NCI-H82 treated with DMSO at 0.1 percent for 48 hours (cell line): Measurements from ENCODE around the gene MPI.
"Not testable (repeated sequence)": the region's sequence is repeated elsewhere in the genome, so short reads cannot be mapped to it uniquely, and the experiment has no call there.

Experiments used
- DNase-seq: peaks from one replicate; lab custom pipeline; 2025; ENCODE audit not compliant: unreplicated experiment; lab: John Stamatoyannopoulos, UW

The MPI gene

GRCh38 chr15:74890665-74890960, 771 bp downstream of the MPI start:
- DNase-seq = no peak

GRCh38 chr15:74891469-74891868, 1.6 kb downstream of the MPI start:
- no peak for DNase-seq

GRCh38 chr15:74892313-74892712, 2.5 kb downstream of the MPI start:
- no peak for DNase-seq

- no peak for DNase-seq
Measured at GRCh38 chr15:74892931-74893330, 3.1 kb downstream of the MPI start.

GRCh38 chr15:74893627-74894026, 3.8 kb downstream of the MPI start:
- DNase-seq = no peak

- not testable (repeated sequence) for DNase-seq
Measured at GRCh38 chr15:74894383-74894782, 4.5 kb downstream of the MPI start.

GRCh38 chr15:74895830-74896229, 6.0 kb downstream of the MPI start:
- DNase-seq = no peak

GRCh38 chr15:74896316-74896715, 6.5 kb downstream of the MPI start:
- no peak for DNase-seq

- no peak for DNase-seq
Measured at GRCh38 chr15:74897300-74897701, 7.5 kb downstream of the MPI start.

- DNase-seq = peak; percentile 15
Measured at GRCh38 chr15:74901612-74902063, 11.8 kb downstream of the MPI start.

GRCh38 chr15:74902295-74903075, 12.6 kb downstream of the MPI start:
- DNase-seq = no peak

- no peak for DNase-seq
Measured at GRCh38 chr15:74903676-74904075, 13.8 kb downstream of the MPI start.

GRCh38 chr15:74904190-74904805, 14.5 kb downstream of the MPI start:
- no peak for DNase-seq

- DNase-seq = peak; percentile 39
Measured at GRCh38 chr15:74906067-74906449, 16.2 kb downstream of the MPI start.

GRCh38 chr15:74906450-74907162, 16.8 kb downstream of the MPI start, which contains the start of gene FAM219B:
FAM219B (minus strand) TSS chr15:74906851; CDS start chr15:74906800, 51 bp downstream.
- DNase-seq = peak; percentile 49

GRCh38 chr15:74907163-74907870, 17.5 kb downstream of the MPI start:
- DNase-seq = no peak

- no peak for DNase-seq
Measured at GRCh38 chr15:74908635-74909034, 18.8 kb downstream of the MPI start.

GRCh38 chr15:74913041-74913440, 23.2 kb downstream of the MPI start:
- DNase-seq = no peak

GRCh38 chr15:74913799-74914198, 24.0 kb downstream of the MPI start:
- DNase-seq = not testable (repeated sequence)

GRCh38 chr15:74917676-74918075, 27.8 kb downstream of the MPI start:
- no peak for DNase-seq

- no peak for DNase-seq
Measured at GRCh38 chr15:74920456-74920855, 30.6 kb downstream of the MPI start.
